SK-N-SH (cell line): ENCODE data around the gene RBP2. TPM values are rescaled to one million over a fixed set of nuclear protein-coding genes. Genes with fewer than 3 reads are reported as not detected.

Experiments
- CTCF ChIA-PET: fragments of 300-600, 350-600 bp; formaldehyde crosslinking; extraction: SDS; loops from one replicate; lab custom pipeline; 2021; lab: Yijun Ruan, JAX
- POLR2A ChIA-PET: fragments of 350-600 bp; sonication (Branson Sonifier 250); formaldehyde crosslinking; extraction: SDS; loops from one replicate; lab custom pipeline; 2020; ENCODE audit warnings: antibody characterized with exemption, inconsistent platforms; lab: Yijun Ruan, JAX
- DNase-seq: peaks from one replicate; pipeline ENCODE4 v3.0.0; 2012
- H2AFZ ChIP-seq: fragments of 200-600 bp; sonication (generic); 2 replicates; pipeline ENCODE4 v1.8.1; 2016; ENCODE audit warnings: antibody characterized with exemption, mild to moderate bottlenecking, low read depth
- H3F3A ChIP-seq: fragments of 200-600 bp; sonication (generic); replicated peaks from 2 replicates; pipeline ENCODE3; 2016; ENCODE audit warnings: antibody characterized with exemption, mild to moderate bottlenecking; ENCODE audit not compliant: insufficient read depth
- H3K27ac ChIP-seq, 2 experiments: fragments of 200-500 bp in 1 of 2; fragments of 200-600 bp in 1 of 2; sonication (Bioruptor generic) in 1 of 2; sonication (generic), shearing (Covaris generic) in 1 of 2; 2 replicates each; pipeline versions ENCODE4 v1.5.1 to v1.6.1; 2014 to 2016; ENCODE audit warnings: low read depth in 2 of 2, inconsistent platforms in 1 of 2, low read length in 1 of 2, mild to moderate bottlenecking in 1 of 2, mixed read lengths in 1 of 2
- H3K27me3 ChIP-seq: fragments of 200-600 bp; sonication (generic), shearing (Covaris generic); 2 replicates; pipeline ENCODE4 v1.6.1; 2016; ENCODE audit warnings: mixed run types; ENCODE audit not compliant: insufficient read depth
- H3K36me3 ChIP-seq, 2 experiments: fragments of 200-500 bp in 1 of 2; fragments of 200-600 bp in 1 of 2; sonication (Bioruptor generic) in 1 of 2; sonication (generic) in 1 of 2; replicated peaks in 1 of 2; 2 replicates each; pipeline versions ENCODE3 to v1.5.1; 2014 to 2016; ENCODE audit warnings: low read length in 1 of 2, mild to moderate bottlenecking in 1 of 2; ENCODE audit not compliant: insufficient read depth in 2 of 2, control insufficient read depth in 1 of 2
- H3K4me1 ChIP-seq, 2 experiments: fragments of 200-500 bp in 1 of 2; fragments of 200-600 bp in 1 of 2; sonication (Bioruptor generic) in 1 of 2; sonication (generic), shearing (Covaris generic) in 1 of 2; 2 replicates each; pipeline versions ENCODE4 v1.5.1 to v1.6.1; 2014 to 2016; ENCODE audit warnings: low read depth in 1 of 2, low read length in 1 of 2, mixed run types in 1 of 2; ENCODE audit not compliant: insufficient read depth in 2 of 2, control insufficient read depth in 1 of 2
- H3K4me2 ChIP-seq: fragments of 200-600 bp; sonication (generic), shearing (Covaris generic); 2 replicates; pipeline ENCODE4 v1.6.1; 2017; ENCODE audit warnings: mixed run types
- H3K4me3 ChIP-seq, 2 experiments: fragments of 200-500 bp in 1 of 2; fragments of 200-600 bp in 1 of 2; sonication (Bioruptor generic) in 1 of 2; sonication (generic), shearing (Covaris generic) in 1 of 2; 2 replicates each; pipeline versions ENCODE4 v1.5.1 to v1.8.1; 2014 to 2016; ENCODE audit warnings: low read depth in 2 of 2, inconsistent platforms in 1 of 2, low read length in 1 of 2, mild to moderate bottlenecking in 1 of 2, mixed read lengths in 1 of 2, moderate library complexity in 1 of 2
- H3K79me2 ChIP-seq: fragments of 200-600 bp; sonication (generic); 2 replicates; pipeline ENCODE4 v1.8.1; 2017; ENCODE audit warnings: mild to moderate bottlenecking; ENCODE audit not compliant: insufficient read depth
- H3K9ac ChIP-seq: fragments of 200-600 bp; sonication (generic); 2 replicates; pipeline ENCODE4 v1.6.1; 2017; ENCODE audit warnings: mixed run types
- H3K9me2 ChIP-seq: fragments of 200-600 bp; sonication (generic); 2 replicates; pipeline ENCODE4 v1.6.1; 2017; ENCODE audit warnings: mixed run types
- H3K9me3 ChIP-seq: fragments of 200-600 bp; sonication (generic); 2 replicates; pipeline ENCODE4 v1.6.1; 2017; ENCODE audit warnings: mixed run types, mild to moderate bottlenecking, moderate library complexity
- H4K20me1 ChIP-seq: fragments of 200-600 bp; sonication (generic); 2 replicates; pipeline ENCODE4 v1.6.1; 2017; ENCODE audit warnings: mild to moderate bottlenecking, mixed run types; ENCODE audit not compliant: insufficient read depth
- CHD2 ChIP-seq: fragments of 150-350 bp; IDR thresholded peaks from 2 replicates; pipeline ENCODE4 v1.6.1; 2018; ENCODE audit warnings: low read length; ENCODE audit not compliant: partially characterized antibody
- ELF1 ChIP-seq: IDR thresholded peaks from 2 replicates; pipeline ENCODE4 v1.4.0; 2012
- FOXJ3 ChIP-seq: sonication (generic); formaldehyde crosslinking; IDR thresholded peaks from 2 replicates; pipeline ENCODE4 v1.5.1; 2020; ENCODE audit warnings: mild to moderate bottlenecking, missing genetic modification reagents
- FOXM1 ChIP-seq: IDR thresholded peaks from 2 replicates; pipeline ENCODE4 v1.4.0; 2012; ENCODE audit warnings: low read depth, mild to moderate bottlenecking
- IRF3 ChIP-seq: fragments of 150-350 bp; IDR thresholded peaks from 2 replicates; pipeline ENCODE4 v1.6.1; 2016; ENCODE audit warnings: mild to moderate bottlenecking, low read depth, low read length
- JUND ChIP-seq: IDR thresholded peaks from 2 replicates; pipeline ENCODE4 v1.4.0; 2012
- NRF1 ChIP-seq: IDR thresholded peaks from 2 replicates; pipeline ENCODE4 v1.6.1; 2012; ENCODE audit warnings: low read depth, mild to moderate bottlenecking, low read length
- RCOR1 ChIP-seq: fragments of 150-350 bp; IDR thresholded peaks from 2 replicates; pipeline ENCODE4 v1.6.1; 2017; ENCODE audit warnings: antibody characterized with exemption, low read length
- REST ChIP-seq: IDR thresholded peaks from 2 replicates; pipeline ENCODE4 v1.6.1; 2012; ENCODE audit warnings: mild to moderate bottlenecking, low read depth, low read length, moderate library complexity
- RFX5 ChIP-seq: IDR thresholded peaks from 2 replicates; pipeline ENCODE4 v1.6.1; 2012; ENCODE audit warnings: mild to moderate bottlenecking, improper control_type of control experiment, low read length
- RXRA ChIP-seq: IDR thresholded peaks from 2 replicates; pipeline ENCODE4 v1.4.0; 2012; ENCODE audit warnings: low read depth, mild to moderate bottlenecking, borderline replicate concordance
- SMC3 ChIP-seq: IDR thresholded peaks from 2 replicates; pipeline ENCODE4 v1.6.1; 2012; ENCODE audit warnings: low read depth, low read length, improper control_type of control experiment
- TAF1 ChIP-seq: IDR thresholded peaks from 2 replicates; pipeline ENCODE4 v1.6.1; 2012; ENCODE audit warnings: low read depth, mild to moderate bottlenecking, low read length, moderate library complexity, borderline replicate concordance
- TEAD4 ChIP-seq: IDR thresholded peaks from 2 replicates; pipeline ENCODE4 v1.4.0; 2012; ENCODE audit warnings: mild to moderate bottlenecking, borderline replicate concordance; ENCODE audit not compliant: insufficient read depth
- USF1 ChIP-seq: IDR thresholded peaks from 2 replicates; pipeline ENCODE4 v1.4.0; 2012; ENCODE audit warnings: low read depth, borderline replicate concordance
- WGBS: methylation state at CpG from one replicate; pipeline ENCODE4 v1.1.6; 2017; ENCODE audit warnings: low lambda C conversion rate; 5-methylcytosine and 5-hydroxymethylcytosine counted together
- polyA plus RNA-seq, 3 experiments: library from polyadenylated mRNA; depleted of rRNA; stranded (reverse); fragments of >200 nt; gene quantifications; 2 replicates each; pipeline ENCODE4 v1.2.3, GENCODE V29; 2012
- TF ChIP-seq, protein P1 (sequence below): IDR thresholded peaks from 2 replicates; pipeline ENCODE4 v1.4.0; 2012; ENCODE audit warnings: low read depth

RBP2 gene
- polyA plus RNA-seq, 1 of the 3 experiments (the other 2 are of a cell fraction), result not detected

DNA sequence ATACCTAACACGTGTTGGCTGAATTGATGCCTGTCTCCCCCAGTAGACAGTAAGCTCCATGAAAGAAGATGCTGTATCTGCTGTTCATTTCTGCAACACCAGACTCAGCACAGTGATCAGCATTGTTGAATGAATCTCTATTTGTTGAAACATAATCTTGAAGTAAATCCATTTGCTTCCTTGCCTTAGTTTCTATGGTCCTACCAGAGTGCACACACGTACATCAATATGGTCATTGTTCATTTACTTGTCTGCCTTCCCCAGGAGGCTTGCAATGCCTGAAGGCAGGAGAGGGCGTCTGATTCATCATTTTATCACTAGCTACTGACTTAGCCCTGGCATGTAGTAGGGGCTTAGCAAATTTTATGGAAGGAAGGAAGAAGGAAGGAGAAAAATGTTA lies 19.2 kb downstream of the RBP2 start (continued):
- TF ChIP-seq RFX5 (no peak), NRF1 (no peak)

GRCh38 chr3:139456386-139456785 lies 19.9 kb downstream of the RBP2 start:
- no peaks in the 10 kb centered on the region for H3K79me2 ChIP-seq
- WGBS, result 57% methylated on average over 4 of the region's 4 CpGs
- no peaks in the 10 kb centered on the region for H3K9me3 ChIP-seq
- no peaks in the 10 kb centered on the region for H3K9me2 ChIP-seq
- no peak overlapping the region for H3K9ac ChIP-seq
- no peaks in the 10 kb centered on the region for H3F3A ChIP-seq
- H3K4me2 ChIP-seq, result no peak overlapping the region
- no peaks in the 10 kb centered on the region for H4K20me1 ChIP-seq
- no peaks in the 10 kb centered on the region for H3K27me3 ChIP-seq
- peaks cover 0 to 9% of the 10 kb centered on the region in 2 experiments; a peak in 2 of 4 replicates for H3K4me1 ChIP-seq
- ChIA-PET CTCF (interaction anchor here (0.8 to 2.7 kb wide), 2 partner anchors 28 to 105 kb away, joined by 4 to 12 read pairs; no protein-coding TSS in a partner anchor), POLR2A (no interaction called here)
- H3K4me3 ChIP-seq, result no peak overlapping the region
- TF ChIP-seq TAF1 (no peak), IRF3 (no peak), TEAD4 (no peak), CHD2 (no peak), ELF1 (no peak), SMC3 (no peak), FOXJ3 (CRISPR knock-in tag) (no peak), RXRA (no peak), FOXM1 (no peak), NRF1 (no peak), JUND (no peak), RCOR1 (no peak), REST (no peak), USF1 (no peak)
- TF ChIP-seq, protein P1, sequence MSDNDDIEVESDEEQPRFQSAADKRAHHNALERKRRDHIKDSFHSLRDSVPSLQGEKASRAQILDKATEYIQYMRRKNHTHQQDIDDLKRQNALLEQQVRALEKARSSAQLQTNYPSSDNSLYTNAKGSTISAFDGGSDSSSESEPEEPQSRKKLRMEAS, result no peak
- H2AFZ ChIP-seq, result no peak overlapping the region
- no peaks in the 10 kb centered on the region for H3K36me3 ChIP-seq
- H3K27ac ChIP-seq, result no peak overlapping the region
- DNase-seq, result no peak
